GM21825 (cell line): ENCODE data around the gene C5orf24.
"Not testable (repeated sequence)": the region's sequence is repeated elsewhere in the genome, so short reads cannot be mapped to it uniquely, and the experiment has no call there.

Experiments used
- ATAC-seq: cut with Tn5 transposase; IDR thresholded peaks from one replicate; pipeline ENCODE4 v1.9.1; 2021; ENCODE audit warnings: mild to moderate bottlenecking, moderate library complexity; ENCODE audit not compliant: unreplicated experiment

C5orf24 gene

DNA sequence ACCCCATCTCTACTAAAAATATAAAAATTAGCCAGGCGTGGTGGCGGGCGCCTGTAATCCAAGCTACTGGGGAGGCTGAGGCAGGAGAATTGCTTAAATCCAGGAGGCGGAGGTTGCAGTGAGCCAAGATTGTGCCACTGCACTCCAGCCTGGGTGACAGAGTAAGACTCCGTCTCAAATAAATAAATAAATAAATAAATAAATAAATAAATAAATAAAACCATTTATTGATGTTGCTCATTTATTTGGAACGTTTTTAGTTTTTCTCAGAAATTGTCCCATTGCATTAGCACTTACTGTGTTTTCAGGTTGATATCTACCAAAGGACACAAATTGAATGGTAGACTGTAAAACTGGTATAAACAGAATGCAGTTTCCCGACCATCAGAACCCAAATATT is 10.7 kb downstream of the C5orf24 start:
- not testable (repeated sequence) for ATAC-seq

DNA sequence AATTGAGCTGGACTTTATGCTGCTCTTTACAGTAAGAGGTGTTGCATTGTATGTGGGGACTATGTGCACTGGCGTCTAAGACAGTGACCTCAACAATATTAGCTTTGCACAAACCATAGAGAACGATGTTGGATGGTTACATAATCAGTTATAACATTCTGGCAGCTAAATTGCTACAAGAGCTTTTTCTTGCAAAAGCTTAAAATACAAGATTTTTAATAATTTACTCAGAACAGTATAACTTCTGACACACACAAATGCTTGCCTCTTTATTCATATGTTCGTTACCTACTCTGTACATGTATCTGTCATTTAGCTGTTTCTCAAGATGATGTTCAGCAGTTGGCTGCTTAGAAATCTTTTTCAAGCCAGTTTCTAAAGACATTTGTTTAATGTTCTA is 11.6 kb downstream of the C5orf24 start:
- no peak for ATAC-seq

DNA sequence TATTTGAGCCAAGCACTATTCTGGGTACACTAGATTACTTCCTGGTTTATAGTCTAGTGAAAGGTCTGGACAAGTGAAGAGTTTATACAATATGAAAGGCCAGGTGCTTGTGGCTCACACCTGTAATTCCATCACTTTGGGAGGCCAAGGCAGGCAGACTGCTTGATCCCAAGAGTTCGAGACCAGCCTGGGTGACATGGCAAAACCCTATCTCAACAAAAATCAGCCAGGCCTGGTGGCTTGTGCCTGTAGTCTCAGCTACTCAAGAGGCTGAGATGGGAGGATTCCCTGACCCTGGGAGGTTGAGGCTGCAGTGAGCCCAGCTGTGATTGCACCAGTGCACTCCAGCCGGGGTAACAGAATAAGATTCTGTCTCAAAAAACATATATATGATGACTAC is 18.9 kb downstream of the C5orf24 start:
- ATAC-seq = no peak

DNA sequence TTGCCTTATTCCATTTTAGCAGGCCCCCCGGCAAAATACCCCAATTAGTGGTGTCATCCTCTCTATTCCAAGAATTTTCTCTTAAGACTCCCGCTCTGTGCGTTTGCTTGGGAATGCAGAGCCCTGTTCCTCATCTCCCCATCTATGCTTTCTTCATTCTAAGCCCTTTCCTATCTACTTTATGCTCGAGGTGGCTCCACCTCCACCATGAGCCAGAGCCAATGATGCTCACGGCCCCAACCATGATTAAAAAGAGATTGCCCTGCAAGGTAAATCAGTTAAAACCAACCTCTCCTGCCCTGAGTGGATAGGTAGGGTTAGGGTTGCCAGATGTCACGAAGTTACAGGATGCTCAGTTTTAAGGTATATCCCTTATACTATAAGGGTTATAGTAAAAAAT is 27.7 kb downstream of the C5orf24 start:
- no peak for ATAC-seq

DNA sequence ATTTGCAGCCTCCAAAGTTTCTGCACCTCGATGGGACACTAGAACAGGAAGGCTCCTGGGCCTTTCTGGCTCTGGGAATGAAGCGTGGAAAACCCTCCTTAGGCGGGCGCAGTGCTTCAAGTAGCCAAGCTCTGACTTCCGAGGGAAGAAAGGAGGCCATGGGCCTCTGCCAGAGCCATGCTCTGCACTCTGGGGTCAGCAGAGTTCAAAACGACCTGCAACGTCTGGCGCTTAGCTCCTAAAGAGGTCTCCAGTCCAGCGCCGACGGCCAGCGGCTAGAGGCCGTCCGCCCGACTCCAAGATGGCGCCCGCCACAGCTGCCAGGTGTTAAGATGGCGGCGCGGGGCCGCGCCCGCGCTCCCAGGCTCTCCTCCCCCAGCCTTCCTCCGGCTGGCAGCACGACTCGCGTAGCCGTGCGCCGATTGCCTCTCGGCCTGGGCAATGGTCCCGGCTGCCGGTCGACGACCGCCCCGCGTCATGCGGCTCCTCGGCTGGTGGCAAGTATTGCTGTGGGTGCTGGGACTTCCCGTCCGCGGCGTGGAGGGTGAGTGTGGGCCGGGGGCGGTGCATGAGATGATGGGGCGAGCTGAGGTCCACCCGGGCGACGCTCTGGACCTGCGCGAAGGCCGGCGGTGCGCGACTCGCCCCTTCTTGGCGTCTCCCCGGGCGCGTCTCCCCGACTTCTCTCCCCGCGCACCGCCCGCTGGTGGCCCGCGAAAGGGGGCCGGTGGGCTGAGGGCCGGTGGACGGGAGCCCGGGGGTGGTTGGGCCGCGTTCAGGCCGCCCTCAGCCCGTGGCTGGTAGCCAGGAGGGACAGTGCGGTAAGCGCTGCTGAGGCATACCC is 28.4 kb downstream of the C5orf24 start, which contains the start of gene TXNDC15:
Gene TXNDC15 (plus strand): TSS at position 385 of the 844 bp plus-strand sequence. CDS start 57 bp downstream, at position 442.
- peak; percentile 78 for ATAC-seq

DNA sequence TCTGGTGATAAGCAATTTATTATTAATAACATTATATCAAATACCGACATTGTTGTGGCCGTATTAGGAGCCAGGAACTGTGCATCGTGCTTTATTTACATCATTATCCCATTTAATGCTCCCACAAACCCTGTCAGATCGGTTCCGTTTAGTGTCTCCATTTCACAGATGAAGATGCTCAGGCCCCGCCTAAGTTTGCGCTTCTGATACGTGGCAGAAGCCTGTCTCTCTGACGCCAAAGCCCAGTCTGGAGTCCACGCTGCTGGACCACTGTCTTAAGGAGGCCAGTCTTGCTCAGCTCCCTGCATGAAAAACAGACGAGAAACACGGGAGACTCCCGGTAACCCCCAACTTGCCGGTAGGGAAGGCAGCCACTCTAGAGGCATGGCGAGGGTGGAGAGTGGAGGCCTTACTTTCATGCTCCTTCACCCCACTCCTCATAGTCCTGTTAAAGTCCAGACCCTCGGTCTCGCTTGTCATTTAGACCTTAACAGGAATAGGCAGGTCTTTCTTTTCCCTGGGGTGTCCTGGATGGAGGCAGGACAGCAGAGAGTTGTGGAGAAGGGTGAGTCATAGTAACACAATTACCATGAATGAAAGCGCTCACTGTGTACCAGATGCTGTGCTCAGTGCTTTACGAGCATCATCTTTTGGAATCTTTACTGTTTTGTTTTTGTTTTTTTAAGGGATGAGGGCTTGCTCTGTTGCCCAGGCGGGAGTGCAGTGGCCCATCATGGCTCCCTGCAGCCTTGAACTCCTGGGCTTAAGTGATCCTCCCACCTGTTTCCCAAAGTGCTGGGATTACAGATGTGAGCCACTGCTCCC is 29.3 kb downstream of the C5orf24 start:
- no peak for ATAC-seq

DNA sequence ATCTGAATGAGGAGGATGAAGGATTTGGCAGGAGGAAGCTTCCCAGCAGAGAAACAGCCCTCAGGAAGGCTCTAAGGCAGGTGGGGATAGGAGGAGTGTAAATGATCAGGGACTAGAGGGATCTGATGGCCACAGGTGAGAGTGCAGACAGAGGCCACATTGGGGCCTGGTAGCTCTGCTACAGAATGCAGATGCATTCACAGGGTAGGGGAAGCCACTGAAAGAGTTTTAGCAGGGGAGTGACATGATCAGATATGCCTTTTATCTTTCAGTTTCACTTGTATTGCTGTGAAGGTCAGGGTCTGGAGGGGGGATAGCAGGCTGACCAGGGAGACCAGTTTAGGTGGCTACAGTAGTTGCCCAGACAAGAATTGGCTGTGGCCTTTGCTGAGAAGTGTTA is 31.4 kb downstream of the C5orf24 start:
- ATAC-seq = peak; percentile 43

DNA sequence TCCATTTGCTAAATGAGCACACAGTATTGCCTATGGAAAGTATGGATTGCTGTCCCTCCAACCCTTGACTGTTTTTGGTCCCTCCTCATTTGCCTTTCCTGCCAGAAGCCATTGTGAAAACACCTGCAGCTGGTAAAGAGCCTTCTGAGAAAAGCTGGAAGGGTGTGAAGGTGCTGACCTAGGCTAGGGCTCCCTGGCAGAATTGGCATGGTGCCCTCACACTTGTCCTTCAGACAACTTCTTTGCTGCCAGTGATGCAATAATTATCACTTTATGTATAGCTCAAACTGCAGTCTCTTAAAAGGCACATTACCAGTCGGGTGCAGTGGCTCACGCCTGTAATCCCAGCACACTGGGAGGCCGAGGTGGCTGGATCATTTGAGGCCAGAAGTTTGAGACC is 32.6 kb downstream of the C5orf24 start:
- no peak for ATAC-seq

DNA sequence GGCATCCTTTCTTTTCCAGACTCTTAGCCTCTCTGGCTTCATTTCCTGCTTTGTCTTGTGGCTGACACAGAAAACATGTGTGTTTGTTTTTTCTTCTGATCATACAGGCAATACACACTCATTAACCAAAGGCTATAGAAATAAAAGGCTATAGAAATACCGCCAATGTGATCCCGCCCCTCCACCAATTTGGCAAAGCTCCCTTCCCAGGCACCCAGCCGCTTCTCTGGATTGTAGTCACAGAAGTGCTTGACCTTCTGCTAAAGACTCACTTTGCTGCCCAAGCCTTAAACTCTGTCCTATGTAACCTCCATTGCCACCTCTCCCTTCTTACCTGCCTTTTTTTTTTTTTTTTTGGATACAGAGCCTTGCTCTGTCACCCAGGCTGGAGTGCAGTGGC is 33.7 kb downstream of the C5orf24 start:
- no peak for ATAC-seq

DNA sequence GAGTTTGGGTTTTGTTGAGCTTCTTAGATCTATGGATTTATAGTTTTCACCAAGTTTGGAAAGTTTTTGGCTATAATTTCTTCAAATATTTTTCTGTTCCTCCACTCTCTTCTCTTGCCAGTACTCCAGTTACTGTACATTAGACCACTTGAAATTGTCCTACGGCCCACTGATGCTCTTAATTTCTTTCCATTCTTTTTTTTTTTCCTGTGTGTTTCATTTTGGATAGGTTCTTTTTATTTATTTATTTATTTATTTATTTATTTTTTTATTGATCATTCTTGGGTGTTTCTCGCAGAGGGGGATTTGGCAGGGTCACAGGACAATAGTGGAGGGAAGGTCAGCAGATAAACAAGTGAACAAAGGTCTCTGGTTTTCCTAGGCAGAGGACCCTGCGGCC is 35.2 kb downstream of the C5orf24 start:
- ATAC-seq = not testable (repeated sequence)

DNA sequence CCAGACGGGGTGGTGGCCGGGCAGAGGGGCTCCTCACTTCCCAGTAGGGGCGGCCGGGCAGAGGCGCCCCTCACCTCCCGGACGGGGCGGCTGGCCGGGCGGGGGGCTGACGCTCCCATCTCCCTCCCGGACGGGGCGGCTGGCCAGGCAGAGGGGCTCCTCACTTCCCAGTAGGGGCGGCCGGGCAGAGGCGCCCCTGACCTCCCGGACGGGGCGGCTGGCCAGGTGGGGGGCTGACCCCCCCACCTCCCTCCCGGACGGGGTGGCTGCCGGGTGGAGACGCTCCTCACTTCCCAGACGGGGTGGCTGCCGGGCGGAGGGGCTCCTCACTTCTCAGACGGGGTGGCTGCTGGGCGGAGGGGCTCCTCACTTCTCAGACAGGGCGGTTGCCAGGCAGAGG is 35.9 kb downstream of the C5orf24 start:
- not testable (repeated sequence) for ATAC-seq

DNA sequence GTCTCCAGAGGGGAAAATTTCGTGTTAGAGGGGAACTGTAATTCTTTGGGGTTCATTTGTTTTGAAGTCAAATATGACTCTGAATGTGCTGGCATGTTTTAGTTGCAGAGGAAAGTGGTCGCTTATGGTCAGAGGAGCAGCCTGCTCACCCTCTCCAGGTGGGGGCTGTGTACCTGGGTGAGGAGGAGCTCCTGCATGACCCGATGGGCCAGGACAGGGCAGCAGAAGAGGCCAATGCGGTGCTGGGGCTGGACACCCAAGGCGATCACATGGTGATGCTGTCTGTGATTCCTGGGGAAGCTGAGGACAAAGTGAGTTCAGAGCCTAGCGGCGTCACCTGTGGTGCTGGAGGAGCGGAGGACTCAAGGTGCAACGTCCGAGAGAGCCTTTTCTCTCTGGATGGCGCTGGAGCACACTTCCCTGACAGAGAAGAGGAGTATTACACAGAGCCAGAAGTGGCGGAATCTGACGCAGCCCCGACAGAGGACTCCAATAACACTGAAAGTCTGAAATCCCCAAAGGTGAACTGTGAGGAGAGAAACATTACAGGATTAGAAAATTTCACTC is 41.9 kb downstream of the C5orf24 start:
- ATAC-seq = no peak

DNA sequence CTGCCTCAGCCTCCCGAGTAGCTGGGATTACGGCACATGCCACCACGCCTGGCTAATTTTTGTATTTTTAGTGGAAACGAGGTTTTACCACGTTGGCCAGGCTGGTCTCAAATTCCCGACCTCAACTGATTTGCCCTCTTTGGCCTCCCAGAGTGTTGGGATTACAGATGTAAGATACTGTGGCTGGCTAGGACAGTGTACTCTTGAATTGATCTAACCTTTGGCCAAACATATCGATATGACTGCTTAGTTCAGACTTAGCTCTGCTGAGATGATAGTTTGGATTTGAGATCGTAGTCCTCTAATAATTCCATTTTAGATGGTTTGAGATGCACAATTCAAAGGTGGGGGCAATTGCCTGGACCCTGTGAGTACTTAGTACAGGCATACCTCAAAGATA is 43.6 kb downstream of the C5orf24 start:
- no peak for ATAC-seq

DNA sequence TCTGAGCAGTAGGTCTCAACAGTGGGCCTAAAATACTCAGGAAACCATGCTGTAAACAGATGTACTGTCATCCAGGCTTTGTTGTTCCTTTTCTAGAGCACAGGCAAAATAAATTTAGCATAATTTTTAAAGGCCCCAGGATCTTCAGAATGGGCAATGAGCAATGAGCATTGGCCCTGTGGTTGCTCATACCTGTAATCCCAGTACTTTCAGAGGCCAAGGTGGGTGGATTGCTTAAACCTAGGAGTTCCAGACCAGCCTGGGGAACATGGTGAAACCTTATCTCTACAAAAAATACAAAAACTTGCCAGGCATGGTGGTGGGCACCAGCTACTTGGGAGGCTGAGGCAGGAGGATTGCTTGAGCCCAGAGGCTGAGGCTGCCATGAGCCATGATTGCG is 45.7 kb downstream of the C5orf24 start:
- no peak for ATAC-seq

DNA sequence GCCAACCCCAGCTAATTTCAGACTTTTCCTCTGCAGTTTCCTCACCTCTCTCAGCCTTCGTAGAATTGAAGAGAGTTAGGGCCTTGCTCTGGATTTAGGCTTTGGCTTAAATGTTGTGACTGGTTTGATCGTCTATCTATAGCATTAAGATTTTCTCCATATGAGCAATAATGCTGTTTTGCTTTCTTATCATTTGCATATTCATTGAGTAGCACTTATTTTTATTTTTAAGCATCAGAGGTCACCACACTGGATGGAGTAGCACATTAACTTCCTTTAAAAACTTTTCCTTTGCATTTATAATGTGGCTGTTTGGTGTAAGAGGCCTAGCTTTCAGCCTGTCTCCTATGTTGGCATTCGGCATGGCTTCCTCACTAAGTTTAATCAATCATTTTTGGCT is 46.5 kb downstream of the C5orf24 start:
- no peak for ATAC-seq

DNA sequence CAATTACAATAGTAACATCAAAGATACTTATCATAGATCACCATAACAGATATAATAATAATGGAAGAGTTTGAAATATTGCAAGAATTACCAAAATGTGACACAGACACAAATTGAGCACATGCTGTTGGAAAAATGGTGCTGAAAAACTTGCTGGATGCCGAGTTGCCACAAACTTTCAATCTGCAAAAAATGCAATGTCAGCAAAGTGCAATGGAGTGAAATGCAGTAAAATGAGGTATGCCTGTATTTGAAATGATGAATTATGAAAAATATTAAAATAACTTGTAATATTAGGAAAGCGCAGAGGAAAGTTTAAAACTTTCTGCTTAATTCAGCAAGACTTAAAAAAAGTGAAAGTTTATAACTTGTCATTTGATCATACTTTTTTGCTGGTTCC is 47.2 kb downstream of the C5orf24 start:
- no peak for ATAC-seq

DNA sequence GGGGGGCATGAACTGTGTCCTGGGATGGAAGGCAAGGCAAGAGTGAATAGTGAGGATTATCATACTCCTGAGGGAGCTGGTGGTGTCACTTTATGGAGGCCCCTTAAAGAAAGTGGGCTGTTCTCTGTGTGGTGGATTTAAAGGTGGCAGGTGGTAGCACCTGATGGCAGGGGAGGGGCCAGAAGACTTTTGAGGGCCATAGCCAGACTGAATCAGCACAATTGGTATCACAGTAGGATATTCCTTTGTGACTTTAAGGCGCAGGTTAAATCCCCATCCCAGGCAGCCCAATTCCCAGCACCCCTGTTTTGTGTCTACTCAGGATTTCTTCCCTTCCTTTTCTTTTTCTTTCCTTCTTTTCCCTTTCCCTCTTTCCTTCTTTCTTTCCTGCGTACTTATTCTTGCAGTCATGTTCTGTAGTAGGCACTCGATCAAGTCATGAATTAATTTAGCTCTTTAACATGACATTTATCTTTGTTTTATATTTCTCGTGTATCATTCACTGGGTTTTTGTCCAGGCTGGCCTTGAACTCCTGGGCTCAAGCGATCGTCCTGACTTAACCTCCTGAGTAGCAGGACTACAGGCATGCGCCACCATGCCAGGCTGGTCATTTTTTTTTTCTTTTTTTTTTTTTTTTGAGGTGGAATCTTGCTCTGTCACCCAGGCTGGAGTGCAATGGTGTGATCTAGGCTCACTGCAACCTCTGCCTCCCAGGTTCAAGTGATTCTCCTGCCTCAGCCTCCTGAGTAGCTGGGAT is 48.2 kb downstream of the C5orf24 start:
- ATAC-seq = no peak

DNA sequence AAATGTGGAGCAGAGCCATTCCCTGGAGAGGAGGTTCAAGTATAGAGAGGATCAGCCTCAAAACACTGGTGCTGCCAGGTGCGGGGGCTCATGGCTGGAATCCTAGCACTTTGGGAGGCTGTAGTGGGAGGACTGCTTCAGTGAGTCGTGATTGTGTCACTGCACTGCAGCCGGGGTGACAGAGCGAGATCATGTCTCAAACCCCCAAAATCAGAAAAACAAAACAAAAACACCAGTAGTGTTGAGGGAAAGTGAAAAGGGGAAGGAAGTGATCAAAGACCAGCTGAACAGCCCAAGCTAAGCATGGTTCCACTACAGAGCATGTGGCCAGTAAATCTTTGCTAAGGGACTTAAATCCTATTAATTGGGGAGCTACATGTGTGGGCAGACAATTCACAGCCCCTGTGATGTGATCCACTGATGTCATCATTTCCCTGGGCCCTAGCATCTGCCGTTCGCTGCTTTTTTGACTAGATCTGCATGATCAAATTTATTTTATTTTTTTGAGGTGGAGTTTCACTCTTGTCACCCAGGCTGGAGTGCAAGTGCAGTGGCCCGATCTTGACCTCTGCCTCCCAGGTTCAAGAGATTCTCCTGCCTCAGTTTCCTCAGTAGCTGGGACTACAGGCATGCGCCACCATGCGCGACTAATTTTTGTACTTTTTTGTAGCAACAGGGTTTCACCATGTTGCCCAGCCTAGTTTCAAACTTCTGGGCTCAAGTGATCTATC is 56.5 kb downstream of the C5orf24 start:
- peak; percentile 22 for ATAC-seq

DNA sequence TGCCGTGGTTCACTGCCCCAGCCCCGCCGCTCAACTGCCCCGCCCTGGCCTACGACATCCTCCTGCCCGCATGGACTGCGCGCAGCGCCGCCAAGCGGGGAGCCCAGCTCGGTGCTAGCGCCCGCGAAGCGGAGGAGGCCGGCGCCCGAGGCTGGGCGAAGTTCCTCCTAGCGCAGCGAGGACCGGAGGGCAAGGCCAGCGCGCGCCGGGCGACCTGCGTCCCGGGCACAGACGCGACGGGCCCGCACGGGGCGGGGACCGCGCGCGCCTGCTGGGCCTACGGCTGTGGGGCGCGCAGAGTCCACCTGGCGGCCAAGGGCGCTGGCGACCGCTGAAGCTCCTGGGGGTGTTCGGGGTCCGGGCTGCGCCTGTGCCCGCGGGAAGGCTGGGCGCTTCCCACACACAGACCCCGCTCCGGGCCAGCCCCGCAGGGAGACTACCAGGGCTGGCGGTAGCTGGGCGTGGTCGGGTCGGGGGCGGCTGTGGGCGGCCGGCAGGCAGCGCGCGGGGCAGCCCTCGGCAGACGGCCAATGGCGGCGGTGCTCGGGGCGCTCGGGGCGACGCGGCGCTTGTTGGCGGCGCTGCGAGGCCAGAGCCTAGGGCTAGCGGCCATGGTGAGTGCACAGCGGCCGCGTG is 59.0 kb downstream of the C5orf24 start, which contains the start of gene PCBD2:
Gene PCBD2 (plus strand): TSS at position 522 of the 636 bp plus-strand sequence. CDS start 9 bp downstream, at position 531.
- ATAC-seq = peak; percentile 80
